KBM-7 (cell line): Measurements from ENCODE around the gene ZBTB4.

Source experiments
- DNase-seq: peaks from one replicate; pipeline ENCODE4 v3.0.0-alpha.2; 2015
- in situ Hi-C: fragments of 300-500 bp; cut with MboI; formaldehyde crosslinking; loops from 2 replicates; pipeline ENCODE4 v1.14.3; 2020; ENCODE audit warnings: low sequenced_read_pairs, low pct_unique_long_range_greater_than_20kb, mixed read lengths

The ZBTB4 gene

GRCh38 chr17:7479213-7480088 is at the start of gene ZBTB4:
ZBTB4 (minus strand) TSS chr17:7479631; CDS start chr17:7466801, 12,830 bp downstream.
- in situ Hi-C loops: no loop called here
- peak; percentile 55 for DNase-seq

GRCh38 chr17:7528842-7529241 is 49.4 kb upstream of the ZBTB4 start:
- no peak for DNase-seq
- in situ Hi-C loops: no loop called here

GRCh38 chr17:7523033-7523432 is 43.6 kb upstream of the ZBTB4 start:
- in situ Hi-C loops: no loop called here
- peak; percentile 75 for DNase-seq

GRCh38 chr17:7515911-7516610 is 36.6 kb upstream of the ZBTB4 start:
- no peak for DNase-seq
- in situ Hi-C loops: no loop called here

GRCh38 chr17:7513850-7514419 is 34.5 kb upstream of the ZBTB4 start:
- in situ Hi-C loops: no loop called here
- no peak for DNase-seq

GRCh38 chr17:7512824-7513540 is 33.6 kb upstream of the ZBTB4 start:
- in situ Hi-C loops: no loop called here
- no peak for DNase-seq

- in situ Hi-C loops: no loop called here
Observed at GRCh38 chr17:7512105-7512504, 32.7 kb upstream of the ZBTB4 start.

GRCh38 chr17:7511108-7511507 is 31.7 kb upstream of the ZBTB4 start:
- in situ Hi-C loops: no loop called here
- no peak for DNase-seq

More at GRCh38 chr17:7512105-7512504, 32.7 kb upstream of the ZBTB4 start:
- DNase-seq: no peak

GRCh38 chr17:7509937-7510336 is 30.5 kb upstream of the ZBTB4 start:
- no peak for DNase-seq
- in situ Hi-C loops: no loop called here

- in situ Hi-C loops: no loop called here
Observed at GRCh38 chr17:7508846-7509245, 29.4 kb upstream of the ZBTB4 start.

GRCh38 chr17:7508145-7508544 is 28.7 kb upstream of the ZBTB4 start:
- DNase-seq: no peak
- in situ Hi-C loops: no loop called here

More at GRCh38 chr17:7508846-7509245, 29.4 kb upstream of the ZBTB4 start:
- no peak for DNase-seq

GRCh38 chr17:7503521-7503920 is 24.1 kb upstream of the ZBTB4 start:
- in situ Hi-C loops: no loop called here
- no peak for DNase-seq

GRCh38 chr17:7502987-7503386 is 23.6 kb upstream of the ZBTB4 start:
- DNase-seq: peak; percentile 26
- in situ Hi-C loops: no loop called here

GRCh38 chr17:7502171-7502847 is 22.9 kb upstream of the ZBTB4 start:
- DNase-seq: no peak
- in situ Hi-C loops: no loop called here

GRCh38 chr17:7501729-7502128 is 22.3 kb upstream of the ZBTB4 start:
- no peak for DNase-seq
- in situ Hi-C loops: no loop called here

GRCh38 chr17:7499161-7499560 is 19.7 kb upstream of the ZBTB4 start:
- in situ Hi-C loops: no loop called here
- DNase-seq: no peak

GRCh38 chr17:7497636-7498035 is 18.2 kb upstream of the ZBTB4 start:
- in situ Hi-C loops: no loop called here
- DNase-seq: no peak

GRCh38 chr17:7497228-7497627 is 17.8 kb upstream of the ZBTB4 start:
- DNase-seq: no peak
- in situ Hi-C loops: no loop called here
